Breast epithelium (tissue), 3 donors: ENCODE measurements around the gene THOP1.

Source experiments
- CTCF ChIP-seq, 3 donors: fragments of 450-650 bp; IDR thresholded peaks; one replicate each; pipeline ENCODE4 v1.5.1; 2016 to 2017; ENCODE audit warnings: antibody characterized with exemption in 3 of 3, mild to moderate bottlenecking in 3 of 3, moderate library complexity in 3 of 3
- POLR2AphosphoS5 ChIP-seq, 3 donors: sonication (generic); formaldehyde crosslinking; IDR thresholded peaks; one replicate each; pipeline ENCODE4 v1.6.1; 2017; ENCODE audit warnings: antibody characterized with exemption in 3 of 3

DNA sequence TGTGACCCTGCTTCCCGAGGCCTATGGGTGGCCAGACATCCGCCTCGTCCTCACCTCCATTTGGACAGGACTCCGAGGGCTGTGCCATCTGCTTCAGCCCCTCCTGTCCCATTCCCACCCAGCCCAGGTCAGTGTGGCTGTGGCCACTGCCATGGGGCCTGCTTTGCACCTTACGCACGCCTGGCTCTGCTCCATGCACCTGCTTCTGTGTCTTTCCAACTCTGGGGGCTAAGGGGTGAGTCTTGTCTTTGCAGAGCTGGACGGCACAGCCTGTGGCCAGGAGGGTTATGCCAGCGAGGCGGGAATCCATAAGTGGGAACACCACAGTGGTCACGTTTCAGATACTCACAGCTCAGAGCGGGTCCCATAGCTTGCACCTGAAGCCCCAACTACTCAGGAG lies 29.1 kb downstream of the THOP1 start:
- TF ChIP-seq CTCF (IDR thresholded peaks at IDR 0.05): no peak
- TF ChIP-seq POLR2AphosphoS5 (IDR thresholded peaks at IDR 0.05): no peak
